ENCODE results near the gene HLCS.

DNA sequence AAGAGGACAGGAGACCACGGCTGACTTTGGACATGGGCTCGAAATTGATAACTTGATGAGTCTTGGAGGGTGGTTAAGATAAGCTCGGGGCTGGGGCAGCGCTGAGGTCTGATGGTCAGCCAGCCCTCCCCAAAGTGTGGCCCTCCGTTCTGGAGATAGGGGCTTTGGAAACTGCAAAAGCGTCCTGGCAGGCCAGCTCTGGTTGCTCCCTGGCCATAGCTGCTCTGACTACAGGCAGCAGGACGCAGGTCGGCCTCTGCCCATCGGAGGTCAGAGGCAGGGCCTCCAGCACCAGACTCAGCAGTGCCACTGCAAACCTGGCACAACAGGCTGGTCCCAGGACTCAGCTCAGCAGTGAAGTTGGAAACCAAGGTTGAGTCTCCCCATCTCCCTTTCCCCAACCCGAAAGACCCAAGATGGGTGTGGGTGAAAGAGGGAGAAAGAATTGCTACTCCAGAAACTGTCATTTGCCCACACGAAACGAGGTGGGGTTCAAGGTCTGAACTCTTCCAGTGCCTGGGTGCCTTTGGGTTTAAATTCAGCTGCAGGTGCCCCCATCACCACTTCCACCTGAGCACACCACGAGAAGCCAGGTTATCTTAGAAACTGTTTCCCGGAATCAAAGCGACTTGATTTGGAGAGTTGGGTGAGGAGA is 262.7 kb downstream of the HLCS start:
- TF ChIP-seq, protein P1, sequence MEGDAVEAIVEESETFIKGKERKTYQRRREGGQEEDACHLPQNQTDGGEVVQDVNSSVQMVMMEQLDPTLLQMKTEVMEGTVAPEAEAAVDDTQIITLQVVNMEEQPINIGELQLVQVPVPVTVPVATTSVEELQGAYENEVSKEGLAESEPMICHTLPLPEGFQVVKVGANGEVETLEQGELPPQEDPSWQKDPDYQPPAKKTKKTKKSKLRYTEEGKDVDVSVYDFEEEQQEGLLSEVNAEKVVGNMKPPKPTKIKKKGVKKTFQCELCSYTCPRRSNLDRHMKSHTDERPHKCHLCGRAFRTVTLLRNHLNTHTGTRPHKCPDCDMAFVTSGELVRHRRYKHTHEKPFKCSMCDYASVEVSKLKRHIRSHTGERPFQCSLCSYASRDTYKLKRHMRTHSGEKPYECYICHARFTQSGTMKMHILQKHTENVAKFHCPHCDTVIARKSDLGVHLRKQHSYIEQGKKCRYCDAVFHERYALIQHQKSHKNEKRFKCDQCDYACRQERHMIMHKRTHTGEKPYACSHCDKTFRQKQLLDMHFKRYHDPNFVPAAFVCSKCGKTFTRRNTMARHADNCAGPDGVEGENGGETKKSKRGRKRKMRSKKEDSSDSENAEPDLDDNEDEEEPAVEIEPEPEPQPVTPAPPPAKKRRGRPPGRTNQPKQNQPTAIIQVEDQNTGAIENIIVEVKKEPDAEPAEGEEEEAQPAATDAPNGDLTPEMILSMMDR (IDR thresholded peaks at IDR 0.05): no peak
- TF ChIP-seq POLR2A (IDR thresholded peaks at IDR 0.05) (no peak), POLR2AphosphoS5 (IDR thresholded peaks at IDR 0.05) (no peak), EP300 (IDR thresholded peaks at IDR 0.05) (no peak)
